ENCODE data around the gene LAMA2.

DNA sequence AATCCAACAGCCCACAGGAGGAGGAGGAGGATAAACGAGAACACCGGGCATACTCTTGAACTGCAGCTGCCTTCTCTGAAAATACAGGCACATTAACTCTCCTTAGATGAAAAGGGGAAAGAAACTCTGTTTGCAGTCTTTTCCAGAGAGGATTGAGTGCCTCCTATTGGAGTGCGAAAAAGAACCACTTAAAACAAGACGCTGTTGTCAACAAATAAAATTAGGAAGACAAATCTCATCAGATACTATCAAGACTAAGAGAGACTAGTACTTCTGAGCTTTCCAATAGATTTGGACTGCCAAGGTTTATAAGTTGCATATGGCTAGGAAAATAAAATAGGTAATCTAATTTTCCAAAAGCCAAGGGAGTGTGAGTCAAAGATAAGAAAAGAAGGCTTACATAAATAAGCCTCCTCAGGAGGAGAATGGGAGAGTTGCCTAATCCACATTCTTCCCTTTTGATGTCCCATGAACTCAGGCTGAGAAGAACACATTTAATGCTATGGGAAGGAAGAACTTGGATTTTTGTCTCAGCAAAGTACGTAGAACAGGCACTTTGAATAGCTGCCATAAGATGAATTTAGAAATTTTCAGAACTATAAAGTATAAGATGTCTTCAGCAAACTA is 672.4 kb downstream of the LAMA2 start:
- TF ChIP-seq, protein P1, sequence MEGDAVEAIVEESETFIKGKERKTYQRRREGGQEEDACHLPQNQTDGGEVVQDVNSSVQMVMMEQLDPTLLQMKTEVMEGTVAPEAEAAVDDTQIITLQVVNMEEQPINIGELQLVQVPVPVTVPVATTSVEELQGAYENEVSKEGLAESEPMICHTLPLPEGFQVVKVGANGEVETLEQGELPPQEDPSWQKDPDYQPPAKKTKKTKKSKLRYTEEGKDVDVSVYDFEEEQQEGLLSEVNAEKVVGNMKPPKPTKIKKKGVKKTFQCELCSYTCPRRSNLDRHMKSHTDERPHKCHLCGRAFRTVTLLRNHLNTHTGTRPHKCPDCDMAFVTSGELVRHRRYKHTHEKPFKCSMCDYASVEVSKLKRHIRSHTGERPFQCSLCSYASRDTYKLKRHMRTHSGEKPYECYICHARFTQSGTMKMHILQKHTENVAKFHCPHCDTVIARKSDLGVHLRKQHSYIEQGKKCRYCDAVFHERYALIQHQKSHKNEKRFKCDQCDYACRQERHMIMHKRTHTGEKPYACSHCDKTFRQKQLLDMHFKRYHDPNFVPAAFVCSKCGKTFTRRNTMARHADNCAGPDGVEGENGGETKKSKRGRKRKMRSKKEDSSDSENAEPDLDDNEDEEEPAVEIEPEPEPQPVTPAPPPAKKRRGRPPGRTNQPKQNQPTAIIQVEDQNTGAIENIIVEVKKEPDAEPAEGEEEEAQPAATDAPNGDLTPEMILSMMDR (IDR thresholded peaks at IDR 0.05): no peak
- TF ChIP-seq POLR2A (IDR thresholded peaks at IDR 0.05): no peak
- no peak for TF ChIP-seq POLR2AphosphoS5 (IDR thresholded peaks at IDR 0.05)

Measured in sigmoid colon (tissue), 4 donors.